ENCODE results near the gene ACAN. TPM values are rescaled to one million over a fixed set of nuclear protein-coding genes. Genes with fewer than 3 reads are reported as not detected.

Gene ACAN
- total and polyA plus RNA-seq, 9 of the 15 experiments (the other 6 are each of a cell fraction or from before 2014, with no cell fraction given) = not detected

DNA sequence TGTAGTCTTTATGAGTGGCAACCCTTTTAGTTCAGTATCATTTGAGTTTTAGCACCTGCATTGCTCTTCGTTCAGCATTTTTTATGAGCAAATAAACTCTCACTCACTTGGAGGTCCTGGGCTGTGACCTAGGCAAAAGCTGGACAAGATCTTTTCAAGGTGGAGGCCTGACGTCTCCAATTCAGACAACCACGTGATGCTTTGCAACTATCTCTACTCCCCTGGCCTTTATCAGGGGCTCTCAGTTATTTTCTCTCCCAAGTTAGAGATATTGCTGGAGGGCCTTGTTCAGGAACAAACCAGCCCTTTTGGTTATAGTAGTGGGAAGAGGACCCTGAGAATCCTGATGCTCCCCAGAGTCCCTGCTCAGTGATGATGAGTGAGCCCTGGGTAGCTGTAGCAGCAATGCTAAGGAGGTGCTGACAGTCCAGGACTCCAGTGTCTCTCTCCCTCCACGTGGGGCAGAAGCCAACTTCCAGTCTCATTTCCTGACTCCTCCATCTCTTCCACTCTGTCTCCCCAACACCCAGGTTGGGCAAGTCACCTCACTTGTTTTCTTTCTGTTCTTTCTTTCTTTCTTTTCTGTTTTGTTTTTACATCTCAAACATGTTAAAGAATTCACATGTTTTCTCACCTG, 61.7 kb downstream of the ACAN start (continued):
- TF ChIP-seq ZNF239 (CRISPR knock-in tag; IDR thresholded peaks at IDR 0.05) (no peak), TOE1 (IDR thresholded peaks at IDR 0.05; ENCODE audit: borderline replicate concordance) (peak; percentile 82; the same call in 1 of the 2 replicates), TOE1 (CRISPR knock-in tag; IDR thresholded peaks at IDR 0.05; ENCODE audit: borderline replicate concordance, low read depth) (no peak), ZNF668 (CRISPR knock-in tag; IDR thresholded peaks at IDR 0.05) (no peak), ELF1 (tag; IDR thresholded peaks at IDR 0.05) (no peak), PYGO2 (tag; IDR thresholded peaks at IDR 0.05) (no peak), ATF1 (CRISPR knock-in tag; IDR thresholded peaks at IDR 0.05) (no peak), ATF1 (tag; IDR thresholded peaks at IDR 0.05) (peak; percentile 21; the same call in 1 of the 2 replicates), RBM17 (IDR thresholded peaks at IDR 0.05; ENCODE audit: borderline replicate concordance, low read depth, low read length) (no peak), ZFX (CRISPR knock-in tag; IDR thresholded peaks at IDR 0.05) (0 out of 2 replicates have a peak, but pooled peaks have one; percentile 22), MED1 (CRISPR knock-in tag; IDR thresholded peaks at IDR 0.05; ENCODE audit: borderline replicate concordance) (no peak), RNF2 (IDR thresholded peaks at IDR 0.05) (no peak), CBFA2T3 (IDR thresholded peaks at IDR 0.05) (peak; percentile 68), NELFE (IDR thresholded peaks at IDR 0.05; ENCODE audit: insufficient read depth, insufficient read length) (no peak)
- TF ChIP-seq, protein P1, sequence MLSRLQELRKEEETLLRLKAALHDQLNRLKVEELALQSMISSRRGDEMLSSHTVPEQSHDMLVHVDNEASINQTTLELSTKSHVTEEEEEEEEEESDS (CRISPR knock-in tag; IDR thresholded peaks at IDR 0.05) = no peak

All from K562 (cell line).